Erythroblast (primary cell): ENCODE measurements around the gene EPHA2.

Experiments used
- DNase-seq, 2 experiments: peaks; one replicate each; lab custom pipeline; 2025; lab: John Stamatoyannopoulos, UW
- GATA1 ChIP-seq: IDR thresholded peaks from 2 replicates; pipeline ENCODE4 v1.6.1; 2011; ENCODE audit warnings: low read depth, mild to moderate bottlenecking, control low read depth, low read length, moderate library complexity
- POLR2A ChIP-seq: IDR thresholded peaks from 2 replicates; pipeline ENCODE4 v1.6.1; 2011; ENCODE audit warnings: mild to moderate bottlenecking, low read length

The EPHA2 gene

GRCh38 chr1:16191309-16191708 lies 35.4 kb upstream of the EPHA2 start:
- DNase-seq, result no peak
- TF ChIP-seq POLR2A (no peak), GATA1 (no peak)

GRCh38 chr1:16189921-16190621 lies 34.2 kb upstream of the EPHA2 start:
- DNase-seq, result no peak
- TF ChIP-seq GATA1, result no peak
- TF ChIP-seq POLR2A, result no peak

GRCh38 chr1:16189003-16189402 lies 33.1 kb upstream of the EPHA2 start:
- DNase-seq, result peak in 1 of 2 experiments; percentile 27
- TF ChIP-seq POLR2A, result no peak
- no peak for TF ChIP-seq GATA1

- peak; percentile 62 to 84 for DNase-seq
- no peak for TF ChIP-seq GATA1
- TF ChIP-seq POLR2A, result no peak
These were observed 32.0 kb upstream of the EPHA2 start for GRCh38 chr1:16187748-16188401.

GRCh38 chr1:16186655-16187235 lies 30.9 kb upstream of the EPHA2 start:
- DNase-seq, result no peak
- TF ChIP-seq POLR2A, result no peak
- no peak for TF ChIP-seq GATA1

GRCh38 chr1:16184557-16185303 lies 28.9 kb upstream of the EPHA2 start:
- no peak for TF ChIP-seq POLR2A
- no peak for TF ChIP-seq GATA1
- no peak for DNase-seq

GRCh38 chr1:16183765-16184556 lies 28.1 kb upstream of the EPHA2 start:
- TF ChIP-seq POLR2A (no peak), GATA1 (no peak)
- DNase-seq, result no peak

- no peak for DNase-seq
- TF ChIP-seq POLR2A (no peak), GATA1 (no peak)
These were observed 27.3 kb upstream of the EPHA2 start for GRCh38 chr1:16183179-16183578.

GRCh38 chr1:16181887-16182719 lies 26.2 kb upstream of the EPHA2 start:
- DNase-seq, result no peak
- TF ChIP-seq GATA1, result no peak
- no peak for TF ChIP-seq POLR2A

- no peak for DNase-seq
- TF ChIP-seq GATA1 (no peak), POLR2A (no peak)
These were observed 24.5 kb upstream of the EPHA2 start for GRCh38 chr1:16180291-16180824.

GRCh38 chr1:16178596-16179497 lies 23.0 kb upstream of the EPHA2 start:
- TF ChIP-seq POLR2A (no peak), GATA1 (no peak)
- DNase-seq, result no peak
